Measurements from ENCODE around the gene PUM1. TPM values are rescaled to one million over a fixed set of nuclear protein-coding genes. Genes with fewer than 3 reads are reported as not detected.

Gene PUM1
- total and polyA plus RNA-seq, 2 of the 8 experiments (the other 6 are each of a cell fraction or from before 2014, with no cell fraction given) = 122 to 177 TPM

DNA sequence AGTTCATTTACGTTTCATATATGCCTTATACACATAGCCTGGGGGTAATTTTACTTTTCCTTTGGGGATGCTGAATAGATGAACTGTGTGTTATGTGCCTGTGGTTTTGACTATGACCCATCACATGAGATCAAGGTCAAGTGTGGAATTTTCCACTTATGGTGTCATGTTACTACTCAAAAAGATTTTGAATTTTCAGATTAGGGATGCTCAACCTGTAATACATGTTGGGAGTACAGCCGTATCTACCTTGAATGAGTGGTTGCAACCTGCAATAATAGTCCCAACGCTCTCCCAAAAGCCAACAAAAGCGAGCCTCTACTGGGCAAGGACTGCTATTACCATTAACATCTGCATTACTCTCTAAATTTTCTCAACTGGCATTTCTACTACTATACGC lies 88.4 kb downstream of the PUM1 start:
- no peak overlapping the region for H2BK15ac ChIP-seq (ENCODE audit: low read length)
- peaks cover 2% of the 10 kb centered on the region; the same call in 1 of the 2 replicates for H3K79me1 ChIP-seq (ENCODE audit: low read depth, low read length)
- H3K27ac ChIP-seq (ENCODE audit: low read depth, low read length) = no peak overlapping the region
- no peak overlapping the region for H4K5ac ChIP-seq (ENCODE audit: insufficient read length, low read depth, low read length)
- CTCF ChIA-PET (ENCODE audit: partially characterized antibody) = interaction anchor here (0.7 to 1.0 kb wide), 3 partner anchors 9 to 44 kb away, joined by 3 to 4 read pairs (median 3); no protein-coding TSS in a partner anchor
- H3K4me3 ChIP-seq (ENCODE audit: extremely low read depth in 1 of 4, insufficient read depth in 2 of 4, low read depth in 3 of 4, low read length in 4 of 4) = no peak overlapping the region
- FAIRE-seq (peak; percentile 66), DNase-seq (ENCODE audit: low read depth in 1 of 2, low spot score in 2 of 2) (no peak)
- H3K56ac ChIP-seq (replicated peaks; ENCODE audit: insufficient read length, low read depth, low read length) = no peak overlapping the region
- no peak overlapping the region for H3K9ac ChIP-seq (replicated peaks in 1 of 4; ENCODE audit: extremely low read depth in 1 of 4, low read depth in 3 of 4, low read length in 3 of 4)
- H4K8ac ChIP-seq (ENCODE audit: extremely low read depth, insufficient read depth, low read length) = no peak overlapping the region
- no peak overlapping the region for H2AK5ac ChIP-seq (ENCODE audit: low read depth, low read length)
- 80% methylated on average over 5 of the region's 5 CpGs; no CpG with 5 or more reads in 1 of the 2 experiments for WGBS, 2 experiments (ENCODE audit: extremely low coverage in 1 of 2, insufficient coverage in 1 of 2, insufficient read length in 1 of 2, insufficient replicate concordance in 2 of 2, low coverage in 1 of 2, low lambda C conversion rate in 2 of 2, missing lambda C conversion rate in 1 of 2)
- H2AFZ ChIP-seq (ENCODE audit: low read length) = no peak overlapping the region
- H3K23ac ChIP-seq (ENCODE audit: insufficient read length) = no peak overlapping the region
- no peak for TF ChIP-seq BACH1 (IDR thresholded peaks at IDR 0.05; ENCODE audit: low read length)
- peak in 1 of 3 experiments; percentile 41; a peak in 1 of 4 replicates for TF ChIP-seq CTCF (IDR thresholded peaks at IDR 0.05; ENCODE audit: control extremely low read depth in 1 of 3, insufficient read depth in 1 of 3, low read depth in 1 of 3, low read length in 3 of 3)
- TF ChIP-seq EGR1 (IDR thresholded peaks at IDR 0.05; ENCODE audit: borderline replicate concordance, low read depth, low read length) = no peak
- TF ChIP-seq GTF2F1 (IDR thresholded peaks at IDR 0.05; ENCODE audit: borderline replicate concordance, low read depth, low read length) = no peak
- H3K23me2 ChIP-seq (ENCODE audit: low read depth, low read length) = no peaks in the 10 kb centered on the region
- no peak overlapping the region for H3K4me2 ChIP-seq (ENCODE audit: insufficient read depth in 1 of 2, low read depth in 2 of 2, low read length in 2 of 2)
- H2BK120ac ChIP-seq (replicated peaks; ENCODE audit: low read depth, low read length) = no peak overlapping the region
- H3K36me3 ChIP-seq (ENCODE audit: control insufficient read depth in 2 of 4, insufficient read depth in 4 of 4, low read length in 3 of 4) = peaks cover 2 to 63% (median 26%) of the 10 kb centered on the region in 4 experiments; a peak in 7 of 8 replicates
- no peak overlapping the region for H2BK20ac ChIP-seq (ENCODE audit: low read length)
- POLR2A ChIA-PET (ENCODE audit: partially characterized antibody) = no interaction called here
- H4K20me1 ChIP-seq (replicated peaks in 1 of 2; ENCODE audit: control insufficient read depth in 1 of 2, insufficient read depth in 2 of 2, low read length in 2 of 2) = peaks cover 4 to 5% of the 10 kb centered on the region in 2 experiments
- H3K4ac ChIP-seq (replicated peaks; ENCODE audit: insufficient read length, low read depth, low read length) = no peak overlapping the region
- H3K14ac ChIP-seq (ENCODE audit: insufficient read length) = no peak overlapping the region
- H3K4me1 ChIP-seq (replicated peaks in 1 of 4; ENCODE audit: control insufficient read depth in 3 of 4, insufficient read depth in 4 of 4, low read length in 3 of 4) = no peaks in the 10 kb centered on the region
- H2BK5ac ChIP-seq (ENCODE audit: low read depth, low read length) = no peak overlapping the region
- H3K9me3 ChIP-seq (ENCODE audit: insufficient read depth in 2 of 2, low read depth in 1 of 2, low read length in 1 of 2) = no peaks in the 10 kb centered on the region
- no peak overlapping the region for H3K18ac ChIP-seq (ENCODE audit: extremely low read depth, low read length)
- peaks cover 0 to 67% of the 10 kb centered on the region in 2 experiments; a peak in 2 of 4 replicates for H3K79me2 ChIP-seq (ENCODE audit: control insufficient read depth in 1 of 2, insufficient read depth in 2 of 2, low read length in 2 of 2)
- H2BK12ac ChIP-seq (ENCODE audit: low read depth, low read length) = no peak overlapping the region
- H3K27me3 ChIP-seq (replicated peaks in 1 of 4; ENCODE audit: control insufficient read depth in 3 of 4, extremely low read depth in 1 of 4, insufficient read depth in 3 of 4, low read length in 3 of 4) = no peaks in the 10 kb centered on the region
- H4K91ac ChIP-seq (replicated peaks; ENCODE audit: insufficient read length, low read length) = no peak overlapping the region

Measured in H1 (cell line).